Suprapubic skin (tissue), 4 donors: ENCODE data around the gene NDUFS3. TPM values are rescaled to one million over a fixed set of nuclear protein-coding genes. Genes with fewer than 3 reads are reported as not detected.
A peak's percentile ranks its signal among the peaks of the same experiment; 100 is the strongest.

Experiments used
- DNase-seq, 2 donors: peaks; one replicate each; pipeline ENCODE4 v3.0.0-alpha.2; 2019; ENCODE audit warnings: low spot score in 2 of 2
- H3K27ac ChIP-seq: fragments of 200-600 bp; sonication (generic); one replicate; pipeline ENCODE4 v1.5.1; 2019
- H3K27me3 ChIP-seq: fragments of 200-600 bp; sonication (generic); one replicate; pipeline ENCODE4 v1.5.1; 2019
- H3K36me3 ChIP-seq: fragments of 200-600 bp; sonication (generic); one replicate; pipeline ENCODE4 v1.5.1; 2019
- H3K4me1 ChIP-seq: fragments of 200-600 bp; sonication (generic); one replicate; pipeline ENCODE4 v1.5.1; 2019
- H3K4me3 ChIP-seq: fragments of 200-600 bp; sonication (generic); one replicate; pipeline ENCODE4 v1.5.1; 2019; ENCODE audit warnings: mild to moderate bottlenecking
- H3K9me3 ChIP-seq: fragments of 200-600 bp; sonication (generic); one replicate; pipeline ENCODE4 v1.5.1; 2019
- EP300 ChIP-seq: sonication (generic); formaldehyde crosslinking; IDR thresholded peaks from one replicate; pipeline ENCODE4 v1.6.1; 2017; ENCODE audit warnings: antibody characterized with exemption
- POLR2A ChIP-seq, 2 donors: fragments of 450-650 bp; IDR thresholded peaks; one replicate each; pipeline ENCODE4 v1.6.1; 2017; ENCODE audit warnings: antibody characterized with exemption in 2 of 2, mild to moderate bottlenecking in 2 of 2, moderate library complexity in 2 of 2
- POLR2AphosphoS5 ChIP-seq, 3 donors: sonication (generic); formaldehyde crosslinking; IDR thresholded peaks; one replicate each; pipeline ENCODE4 v1.6.1; 2017; ENCODE audit warnings: antibody characterized with exemption in 3 of 3
- WGBS: methylation state at CpG from one replicate; pipeline ENCODE4 v1.1.5; 2018; 5-methylcytosine and 5-hydroxymethylcytosine counted together
- total RNA-seq, 4 donors: library from RNA; depleted of rRNA; stranded (reverse); fragments of >200 nt; gene quantifications; one replicate each; pipeline ENCODE4 v1.1.0, GENCODE V29; 2016
- TF ChIP-seq, protein P1 (sequence below), 2 donors: fragments of 200-600 bp in 1 of 2; fragments of 450-650 bp in 1 of 2; sonication (generic) in 1 of 2; IDR thresholded peaks; one replicate each; pipeline ENCODE4 v1.5.1; 2016 to 2019; ENCODE audit warnings: antibody characterized with exemption in 2 of 2, mild to moderate bottlenecking in 1 of 2, moderate library complexity in 1 of 2

Gene NDUFS3
- total RNA-seq, 4 donors from 2014 or later, result 41.3 to 79.5 (median 62.5) TPM

DNA sequence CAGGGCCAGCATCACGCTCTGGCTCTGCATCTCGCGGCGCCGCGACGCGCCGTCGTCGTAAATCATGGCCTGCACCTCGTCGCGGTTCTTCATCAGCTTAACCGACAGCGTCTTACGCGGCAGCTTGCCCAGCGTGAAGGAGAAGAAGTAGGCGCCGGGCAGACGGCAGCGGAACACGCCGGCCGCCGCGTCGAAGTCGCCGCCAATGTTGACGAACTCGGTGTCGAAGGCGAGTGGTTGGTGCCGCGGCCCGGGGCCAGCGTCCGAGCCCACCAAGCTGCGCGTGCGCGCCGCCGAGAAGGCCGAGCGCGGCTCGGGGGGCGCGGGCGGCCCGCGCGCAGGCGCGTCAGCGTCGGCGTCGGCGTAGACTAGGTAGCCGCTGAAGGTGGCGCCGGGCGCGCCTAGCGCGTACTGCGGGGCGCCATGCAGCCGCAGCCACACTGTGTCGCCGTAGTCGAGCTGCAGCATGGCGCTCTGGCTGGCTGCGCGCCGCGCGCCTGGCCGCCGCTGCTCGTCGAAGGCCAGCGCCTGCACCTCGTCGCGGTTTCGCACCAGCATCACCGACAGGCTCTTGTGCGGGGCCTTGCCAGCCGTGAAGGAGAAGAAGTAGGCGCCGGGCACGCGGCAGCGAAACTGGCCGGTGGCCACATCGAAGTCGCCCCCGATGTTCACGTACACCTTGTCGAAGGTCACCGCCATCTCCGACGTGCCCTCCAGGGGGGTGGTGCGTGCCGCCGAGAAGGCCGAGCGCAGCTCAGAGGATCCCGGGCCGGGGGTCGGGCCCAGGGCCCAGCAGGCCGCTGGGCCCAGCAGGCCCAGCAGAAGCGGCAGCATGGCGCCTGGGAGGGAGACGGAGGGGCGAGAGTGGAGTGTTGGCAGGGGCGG, 11.3 kb downstream of the NDUFS3 start:
- Histone ChIP-seq H3K27me3 (peaks cover 31% of the 10 kb centered on the region), H3K9me3 (no peaks in the 10 kb centered on the region), H3K4me3 (peak overlapping the region; percentile 31), H3K27ac (no peak overlapping the region), H3K4me1 (peaks cover 39% of the 10 kb centered on the region), H3K36me3 (no peaks in the 10 kb centered on the region)
- 49% methylated on average over 64 of the region's 122 CpGs for WGBS
- no peak for DNase-seq
- TF ChIP-seq POLR2AphosphoS5 (IDR thresholded peaks at IDR 0.05) (no peak), POLR2A (IDR thresholded peaks at IDR 0.05) (no peak), EP300 (no peak)
- TF ChIP-seq, protein P1, sequence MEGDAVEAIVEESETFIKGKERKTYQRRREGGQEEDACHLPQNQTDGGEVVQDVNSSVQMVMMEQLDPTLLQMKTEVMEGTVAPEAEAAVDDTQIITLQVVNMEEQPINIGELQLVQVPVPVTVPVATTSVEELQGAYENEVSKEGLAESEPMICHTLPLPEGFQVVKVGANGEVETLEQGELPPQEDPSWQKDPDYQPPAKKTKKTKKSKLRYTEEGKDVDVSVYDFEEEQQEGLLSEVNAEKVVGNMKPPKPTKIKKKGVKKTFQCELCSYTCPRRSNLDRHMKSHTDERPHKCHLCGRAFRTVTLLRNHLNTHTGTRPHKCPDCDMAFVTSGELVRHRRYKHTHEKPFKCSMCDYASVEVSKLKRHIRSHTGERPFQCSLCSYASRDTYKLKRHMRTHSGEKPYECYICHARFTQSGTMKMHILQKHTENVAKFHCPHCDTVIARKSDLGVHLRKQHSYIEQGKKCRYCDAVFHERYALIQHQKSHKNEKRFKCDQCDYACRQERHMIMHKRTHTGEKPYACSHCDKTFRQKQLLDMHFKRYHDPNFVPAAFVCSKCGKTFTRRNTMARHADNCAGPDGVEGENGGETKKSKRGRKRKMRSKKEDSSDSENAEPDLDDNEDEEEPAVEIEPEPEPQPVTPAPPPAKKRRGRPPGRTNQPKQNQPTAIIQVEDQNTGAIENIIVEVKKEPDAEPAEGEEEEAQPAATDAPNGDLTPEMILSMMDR (IDR thresholded peaks at IDR 0.05), result no peak

DNA sequence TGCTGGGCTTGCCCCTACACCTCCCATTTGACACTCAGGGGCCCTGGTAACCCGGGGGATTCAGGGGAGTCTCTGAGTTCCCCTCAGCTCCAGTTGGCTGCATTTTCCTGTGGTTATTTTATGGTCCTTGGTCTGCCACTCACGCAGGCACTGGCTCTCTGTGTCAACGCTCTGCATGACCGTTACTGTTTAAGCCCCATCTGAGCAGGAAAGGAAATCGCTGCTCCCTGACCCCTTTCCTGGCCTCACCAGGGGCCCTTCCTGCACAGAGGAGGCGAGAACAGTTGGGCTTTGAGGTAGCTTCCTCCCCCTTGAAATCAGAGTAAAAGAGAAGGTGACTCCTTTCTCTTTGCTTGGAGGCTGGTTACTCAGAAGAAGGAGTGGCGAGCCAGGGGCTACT, 12.9 kb downstream of the NDUFS3 start:
- Histone ChIP-seq H3K27me3 (peaks cover 31% of the 10 kb centered on the region), H3K27ac (no peak overlapping the region), H3K4me3 (no peak overlapping the region), H3K4me1 (peaks cover 30% of the 10 kb centered on the region), H3K9me3 (no peaks in the 10 kb centered on the region), H3K36me3 (no peaks in the 10 kb centered on the region)
- TF ChIP-seq POLR2AphosphoS5 (IDR thresholded peaks at IDR 0.05) (no peak), EP300 (no peak), POLR2A (IDR thresholded peaks at IDR 0.05) (no peak)
- TF ChIP-seq, protein P1 (IDR thresholded peaks at IDR 0.05), result no peak
- 77% methylated on average over 7 of the region's 7 CpGs for WGBS
- no peak for DNase-seq

DNA sequence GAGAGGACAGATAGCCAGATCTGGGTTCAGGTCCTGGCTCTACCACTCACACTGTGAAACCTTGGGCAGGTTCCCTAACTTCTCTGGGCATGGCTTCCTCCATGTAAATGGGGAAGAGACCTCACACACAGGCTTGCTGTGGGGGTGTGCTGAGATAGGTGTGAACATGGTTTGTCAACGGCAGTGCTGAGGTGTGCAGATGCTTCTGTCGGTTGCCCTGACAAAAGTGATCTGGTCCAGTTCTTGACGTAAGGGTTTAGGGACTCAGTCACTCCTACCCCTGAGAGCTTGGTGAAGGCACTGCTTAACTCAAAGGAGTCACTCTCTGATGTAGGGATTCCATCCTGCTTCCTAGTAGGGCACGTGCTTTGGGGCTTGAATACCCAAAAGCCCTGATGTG, 13.4 kb downstream of the NDUFS3 start:
- H3K27me3 ChIP-seq, result peaks cover 31% of the 10 kb centered on the region
- H3K4me3 ChIP-seq, result no peak overlapping the region
- H3K4me1 ChIP-seq, result peaks cover 25% of the 10 kb centered on the region
- no peaks in the 10 kb centered on the region for H3K36me3 ChIP-seq
- no peaks in the 10 kb centered on the region for H3K9me3 ChIP-seq
- no peak overlapping the region for H3K27ac ChIP-seq
- TF ChIP-seq EP300 (no peak), POLR2AphosphoS5 (IDR thresholded peaks at IDR 0.05) (no peak), POLR2A (IDR thresholded peaks at IDR 0.05) (no peak)
- TF ChIP-seq, protein P1 (IDR thresholded peaks at IDR 0.05), result no peak
- 70% methylated on average over 3 of the region's 4 CpGs for WGBS
- no peak for DNase-seq

DNA sequence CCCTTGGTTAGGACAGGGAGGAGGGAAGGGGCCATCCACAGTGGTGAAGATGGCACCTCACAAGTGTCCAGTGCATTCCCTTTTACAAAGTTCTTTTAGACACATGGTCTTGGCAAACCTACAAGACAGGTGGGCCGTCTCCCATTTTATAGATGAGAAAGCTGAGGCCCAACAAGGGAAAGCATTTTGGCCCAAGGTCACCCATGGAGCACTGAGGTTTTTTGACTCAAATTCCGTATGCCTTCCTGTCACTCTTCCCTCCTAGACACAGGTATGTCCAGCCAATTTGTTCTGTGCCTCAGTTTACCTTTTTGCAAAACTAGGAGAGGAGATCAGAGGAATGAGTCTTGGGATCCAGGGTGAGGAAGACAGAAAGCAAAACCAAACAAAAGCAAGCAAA, 14.1 kb downstream of the NDUFS3 start:
- TF ChIP-seq EP300 (no peak), POLR2AphosphoS5 (IDR thresholded peaks at IDR 0.05) (no peak), POLR2A (IDR thresholded peaks at IDR 0.05) (no peak)
- TF ChIP-seq, protein P1 (IDR thresholded peaks at IDR 0.05), result no peak

DNA sequence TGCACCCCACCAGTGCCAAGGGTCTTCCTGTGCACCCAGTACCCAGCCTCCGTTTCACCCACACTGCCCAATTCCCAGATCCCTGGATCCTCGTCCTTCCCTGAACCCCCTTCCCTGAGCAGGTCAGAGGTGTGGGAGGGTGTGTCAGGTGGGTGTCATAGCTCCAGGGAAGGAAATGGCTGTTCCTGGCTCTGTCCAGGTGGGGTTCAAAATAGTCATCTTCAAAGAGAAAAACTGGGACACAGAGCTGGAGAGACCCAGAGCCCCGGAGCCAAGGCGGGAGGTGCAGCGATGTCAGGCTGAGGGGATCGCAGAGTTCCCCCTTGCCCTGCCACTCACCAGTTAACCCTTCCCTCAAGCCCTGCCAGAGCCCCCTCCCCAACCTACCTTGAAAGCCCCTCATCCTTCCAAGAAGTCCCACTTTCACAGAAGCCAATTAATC, 14.6 kb downstream of the NDUFS3 start:
- Histone ChIP-seq H3K36me3 (no peaks in the 10 kb centered on the region), H3K9me3 (no peaks in the 10 kb centered on the region), H3K27ac (no peak overlapping the region), H3K4me3 (peak overlapping the region; percentile 48), H3K4me1 (peaks cover 14% of the 10 kb centered on the region), H3K27me3 (peaks cover 31% of the 10 kb centered on the region)
- DNase-seq, result no peak
- 21% methylated on average over 6 of the region's 6 CpGs for WGBS
- no peak for TF ChIP-seq POLR2A (IDR thresholded peaks at IDR 0.05)
- no peak for TF ChIP-seq EP300
- TF ChIP-seq, protein P1 (IDR thresholded peaks at IDR 0.05), result no peak
- TF ChIP-seq POLR2AphosphoS5 (IDR thresholded peaks at IDR 0.05), result no peak

More for the DNA sequence above, 14.1 kb downstream of the NDUFS3 start:
- H3K4me3 ChIP-seq, result no peak overlapping the region
- DNase-seq, result no peak
- 80% methylated on average over 2 of the region's 2 CpGs for WGBS
- H3K4me1 ChIP-seq, result peaks cover 19% of the 10 kb centered on the region
- H3K27ac ChIP-seq, result no peak overlapping the region
- H3K36me3 ChIP-seq, result no peaks in the 10 kb centered on the region
- H3K9me3 ChIP-seq, result no peaks in the 10 kb centered on the region
- H3K27me3 ChIP-seq, result peaks cover 31% of the 10 kb centered on the region
